ENCODE results near the gene NCAM1. TPM values are rescaled to one million over a fixed set of nuclear protein-coding genes. Genes with fewer than 3 reads are reported as not detected.

The NCAM1 gene
- total RNA-seq, 1 experiment from 2014 or later: 3.7 TPM

GRCh38 chr11:112975493-112975892, 14.3 kb downstream of the NCAM1 start:
- BruUV-seq (replicated peaks): no TSS peak
- H3K4me1 Mint-ChIP-seq (ENCODE audit: low read depth, unreplicated experiment): no peaks in the 10 kb centered on the region
- H3K36me3 Mint-ChIP-seq (ENCODE audit: insufficient read depth, unreplicated experiment): no peaks in the 10 kb centered on the region

DNA sequence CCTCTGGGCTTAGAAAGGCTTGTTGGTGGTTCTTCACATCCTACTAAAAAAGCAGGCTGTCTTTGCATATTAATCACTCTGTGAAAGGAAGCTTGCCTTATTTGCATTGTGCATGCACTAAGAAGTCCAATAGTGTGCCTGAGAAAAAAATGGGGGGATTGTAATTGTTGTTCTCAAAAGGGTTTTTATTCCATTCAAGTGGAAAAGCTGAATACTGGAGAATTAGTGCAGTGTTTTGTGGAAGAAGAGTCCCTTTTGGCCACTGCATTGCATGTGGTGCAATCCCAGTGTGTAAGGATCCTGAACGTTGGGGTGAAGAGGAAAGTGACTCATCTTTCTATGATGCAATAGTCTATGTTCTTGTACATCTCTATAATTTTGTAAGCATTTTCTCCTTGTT, 16.5 kb downstream of the NCAM1 start:
- CTCF ChIA-PET: no interaction called here
- Mint-ChIP-seq H3K9me3 (ENCODE audit: low read depth, unreplicated experiment) (no peaks in the 10 kb centered on the region), H3K36me3 (ENCODE audit: insufficient read depth, unreplicated experiment) (no peaks in the 10 kb centered on the region), H3K27ac (ENCODE audit: unreplicated experiment) (no peak overlapping the region), H3K4me3 (ENCODE audit: low read depth, unreplicated experiment) (no peak overlapping the region), H3K4me1 (ENCODE audit: low read depth, unreplicated experiment) (no peaks in the 10 kb centered on the region), H3K27me3 (ENCODE audit: unreplicated experiment) (peaks cover 20% of the 10 kb centered on the region)
- intact Hi-C loops (cut with micrococcal nuclease; ENCODE audit: unreplicated experiment): no loop called here
- BruUV-seq (replicated peaks): no TSS peak
- no peak for DNase-seq
- TF ChIP-seq, protein P1, sequence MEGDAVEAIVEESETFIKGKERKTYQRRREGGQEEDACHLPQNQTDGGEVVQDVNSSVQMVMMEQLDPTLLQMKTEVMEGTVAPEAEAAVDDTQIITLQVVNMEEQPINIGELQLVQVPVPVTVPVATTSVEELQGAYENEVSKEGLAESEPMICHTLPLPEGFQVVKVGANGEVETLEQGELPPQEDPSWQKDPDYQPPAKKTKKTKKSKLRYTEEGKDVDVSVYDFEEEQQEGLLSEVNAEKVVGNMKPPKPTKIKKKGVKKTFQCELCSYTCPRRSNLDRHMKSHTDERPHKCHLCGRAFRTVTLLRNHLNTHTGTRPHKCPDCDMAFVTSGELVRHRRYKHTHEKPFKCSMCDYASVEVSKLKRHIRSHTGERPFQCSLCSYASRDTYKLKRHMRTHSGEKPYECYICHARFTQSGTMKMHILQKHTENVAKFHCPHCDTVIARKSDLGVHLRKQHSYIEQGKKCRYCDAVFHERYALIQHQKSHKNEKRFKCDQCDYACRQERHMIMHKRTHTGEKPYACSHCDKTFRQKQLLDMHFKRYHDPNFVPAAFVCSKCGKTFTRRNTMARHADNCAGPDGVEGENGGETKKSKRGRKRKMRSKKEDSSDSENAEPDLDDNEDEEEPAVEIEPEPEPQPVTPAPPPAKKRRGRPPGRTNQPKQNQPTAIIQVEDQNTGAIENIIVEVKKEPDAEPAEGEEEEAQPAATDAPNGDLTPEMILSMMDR (IDR thresholded peaks at IDR 0.05; ENCODE audit: unreplicated experiment): no peak

More at GRCh38 chr11:112975493-112975892, 14.3 kb downstream of the NCAM1 start:
- Mint-ChIP-seq H3K9me3 (ENCODE audit: low read depth, unreplicated experiment) (no peaks in the 10 kb centered on the region), H3K4me3 (ENCODE audit: low read depth, unreplicated experiment) (no peak overlapping the region), H3K27ac (ENCODE audit: unreplicated experiment) (no peak overlapping the region), H3K27me3 (ENCODE audit: unreplicated experiment) (peaks cover 9% of the 10 kb centered on the region)
- no peak for DNase-seq
- intact Hi-C loops (cut with micrococcal nuclease; ENCODE audit: unreplicated experiment): no loop called here
- CTCF ChIA-PET: no interaction called here
- TF ChIP-seq, protein P1 (IDR thresholded peaks at IDR 0.05; ENCODE audit: unreplicated experiment): no peak

DNA sequence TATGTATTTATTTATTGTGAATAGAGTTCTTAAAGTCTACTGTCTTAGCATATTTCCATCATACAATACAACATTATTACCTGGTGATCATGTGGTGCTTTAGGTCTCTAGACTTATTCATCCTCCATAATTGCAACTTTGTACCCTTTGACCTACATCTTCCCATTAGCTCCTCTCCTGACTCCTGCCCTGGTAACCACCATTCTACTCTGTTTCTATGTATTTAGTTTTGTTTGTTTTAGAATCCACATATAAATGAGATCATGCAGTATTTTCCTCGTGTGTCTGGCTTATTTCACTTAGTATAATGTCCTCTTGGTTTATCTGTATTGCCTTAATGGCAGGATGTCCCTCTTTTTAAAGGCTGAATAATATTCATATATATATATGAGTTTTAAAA, 22.7 kb downstream of the NCAM1 start:
- intact Hi-C loops (cut with micrococcal nuclease; ENCODE audit: unreplicated experiment): no loop called here
- H3K9me3 Mint-ChIP-seq (ENCODE audit: low read depth, unreplicated experiment): no peaks in the 10 kb centered on the region

DNA sequence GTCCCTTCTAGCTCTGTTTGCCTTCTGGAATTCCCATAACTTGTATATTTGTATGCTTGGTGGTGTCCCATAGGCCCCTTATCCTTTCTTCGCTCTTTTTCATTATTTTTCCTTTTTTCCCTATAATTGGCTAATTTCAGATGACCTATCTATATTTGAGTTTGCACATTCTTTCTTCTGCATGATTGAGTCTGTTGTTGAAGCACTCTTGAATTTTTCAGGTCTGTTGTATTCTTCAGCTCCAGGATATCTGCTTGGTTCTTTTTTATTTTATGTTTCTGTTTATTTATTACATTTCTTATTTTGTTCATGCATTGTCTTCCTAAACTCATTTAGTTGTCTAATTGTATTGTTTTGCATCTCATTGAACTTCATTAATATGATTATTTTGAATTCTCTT, 28.0 kb downstream of the NCAM1 start:
- Mint-ChIP-seq H3K27me3 (ENCODE audit: unreplicated experiment) (peaks cover 12% of the 10 kb centered on the region), H3K4me3 (ENCODE audit: low read depth, unreplicated experiment) (no peak overlapping the region), H3K27ac (ENCODE audit: unreplicated experiment) (no peak overlapping the region), H3K4me1 (ENCODE audit: low read depth, unreplicated experiment) (peaks cover 8% of the 10 kb centered on the region), H3K9me3 (ENCODE audit: low read depth, unreplicated experiment) (no peaks in the 10 kb centered on the region), H3K36me3 (ENCODE audit: insufficient read depth, unreplicated experiment) (no peaks in the 10 kb centered on the region)
- intact Hi-C loops (cut with micrococcal nuclease; ENCODE audit: unreplicated experiment): no loop called here
- TF ChIP-seq, protein P1 (IDR thresholded peaks at IDR 0.05; ENCODE audit: unreplicated experiment): no peak
- CTCF ChIA-PET: no interaction called here
- DNase-seq: no peak
- no TSS peak for BruUV-seq (replicated peaks)

More for the DNA sequence above, 22.7 kb downstream of the NCAM1 start:
- H3K36me3 Mint-ChIP-seq (ENCODE audit: insufficient read depth, unreplicated experiment): no peaks in the 10 kb centered on the region
- BruUV-seq (replicated peaks): no TSS peak
- CTCF ChIA-PET: no interaction called here
- H3K4me1 Mint-ChIP-seq (ENCODE audit: low read depth, unreplicated experiment): peaks cover 8% of the 10 kb centered on the region
- DNase-seq: no peak
- H3K4me3 Mint-ChIP-seq (ENCODE audit: low read depth, unreplicated experiment): no peak overlapping the region
- peaks cover 15% of the 10 kb centered on the region for H3K27me3 Mint-ChIP-seq (ENCODE audit: unreplicated experiment)
- TF ChIP-seq, protein P1 (IDR thresholded peaks at IDR 0.05; ENCODE audit: unreplicated experiment): no peak
- H3K27ac Mint-ChIP-seq (ENCODE audit: unreplicated experiment): no peak overlapping the region

All from Calu3 (cell line).